H9 (cell line): ENCODE data around the gene PLPP2. TPM values are rescaled to one million over a fixed set of nuclear protein-coding genes. Genes with fewer than 3 reads are reported as not detected.

ENCODE experiments used
- DNase-seq: peaks from one replicate; pipeline ENCODE4 v3.0.0-alpha.2; 2017
- H2AFZ ChIP-seq: one replicate; pipeline ENCODE4 v1.6.1; 2013; ENCODE audit warnings: mild to moderate bottlenecking, low read length, control low read depth, moderate library complexity
- H2AK5ac ChIP-seq: 2 replicates; pipeline ENCODE4 v1.6.1; 2013; ENCODE audit warnings: low read length, control low read depth, mixed read lengths; ENCODE audit not compliant: insufficient read length
- H2BK120ac ChIP-seq: one replicate; pipeline ENCODE4 v1.6.1; 2013; ENCODE audit warnings: low read depth, mild to moderate bottlenecking, low read length, control low read depth, inconsistent platforms; ENCODE audit not compliant: poor library complexity, severe bottlenecking
- H2BK12ac ChIP-seq: 2 replicates; pipeline ENCODE4 v1.6.1; 2013; ENCODE audit warnings: low read length, control low read depth, mixed read lengths, low read depth; ENCODE audit not compliant: insufficient read length
- H2BK15ac ChIP-seq: 2 replicates; pipeline ENCODE4 v1.6.1; 2013; ENCODE audit warnings: low read depth, low read length, control low read depth
- H2BK20ac ChIP-seq: one replicate; pipeline ENCODE4 v1.6.1; 2013; ENCODE audit warnings: low read depth, mild to moderate bottlenecking, low read length, control low read depth, inconsistent platforms; ENCODE audit not compliant: poor library complexity, severe bottlenecking
- H2BK5ac ChIP-seq: 2 replicates; pipeline ENCODE4 v1.6.1; 2013; ENCODE audit warnings: low read length, control low read depth, mixed read lengths; ENCODE audit not compliant: insufficient read length
- H3K14ac ChIP-seq: 2 replicates; pipeline ENCODE4 v1.6.1; 2013; ENCODE audit warnings: low read length, control low read depth; ENCODE audit not compliant: insufficient read depth
- H3K18ac ChIP-seq: 2 replicates; pipeline ENCODE4 v1.6.1; 2013; ENCODE audit warnings: low read depth, mild to moderate bottlenecking, mixed read lengths, low read length, control low read depth; ENCODE audit not compliant: insufficient read length
- H3K23ac ChIP-seq: 2 replicates; pipeline ENCODE4 v1.6.1; 2013; ENCODE audit warnings: low read length, control low read depth, mixed read lengths, low read depth; ENCODE audit not compliant: insufficient read length
- H3K23me2 ChIP-seq: 2 replicates; pipeline ENCODE4 v1.6.1; 2013; ENCODE audit warnings: low read depth, mild to moderate bottlenecking, mixed read lengths, low read length, control low read depth; ENCODE audit not compliant: insufficient read length, poor library complexity, severe bottlenecking
- H3K27ac ChIP-seq: 2 replicates; pipeline ENCODE4 v1.5.1; 2013; ENCODE audit warnings: low read length, control low read depth, mixed read lengths, low read depth; ENCODE audit not compliant: insufficient read length
- H3K27me3 ChIP-seq: 2 replicates; pipeline ENCODE4 v1.6.1; 2013; ENCODE audit warnings: low read length, control low read depth, inconsistent platforms; ENCODE audit not compliant: insufficient read depth
- H3K4ac ChIP-seq: 2 replicates; pipeline ENCODE4 v1.6.1; 2013; ENCODE audit warnings: low read depth, mild to moderate bottlenecking, control low read depth, inconsistent platforms, low read length, moderate library complexity
- H3K4me1 ChIP-seq: 2 replicates; pipeline ENCODE4 v1.6.1; 2013; ENCODE audit warnings: low read length, control low read depth, inconsistent platforms; ENCODE audit not compliant: insufficient read depth
- H3K4me2 ChIP-seq: 2 replicates; pipeline ENCODE4 v1.6.1; 2013; ENCODE audit warnings: low read length, control low read depth, mixed read lengths; ENCODE audit not compliant: insufficient read length, insufficient read depth
- H3K56ac ChIP-seq: 2 replicates; pipeline ENCODE4 v1.6.1; 2013; ENCODE audit warnings: low read depth, mild to moderate bottlenecking, mixed read lengths, low read length, control low read depth; ENCODE audit not compliant: insufficient read length
- H3K79me1 ChIP-seq: 2 replicates; pipeline ENCODE4 v1.6.1; 2013; ENCODE audit warnings: low read depth, mild to moderate bottlenecking, moderate library complexity, low read length, control low read depth, inconsistent platforms; ENCODE audit not compliant: insufficient read depth, poor library complexity, severe bottlenecking
- H3K79me2 ChIP-seq: 2 replicates; pipeline ENCODE4 v1.6.1; 2013; ENCODE audit warnings: low read length, control low read depth, inconsistent platforms; ENCODE audit not compliant: insufficient read depth
- H3K9ac ChIP-seq: 2 replicates; pipeline ENCODE4 v1.6.1; 2013; ENCODE audit warnings: low read length, control low read depth, mixed read lengths; ENCODE audit not compliant: insufficient read length; ENCODE audit errors: extremely low read depth
- H3K9me3 ChIP-seq: one replicate; pipeline ENCODE4 v1.6.1; 2013; ENCODE audit warnings: low read depth, low read length, inconsistent platforms; ENCODE audit not compliant: control insufficient read depth
- H3T11ph ChIP-seq: one replicate; pipeline ENCODE4 v1.6.1; 2013; ENCODE audit warnings: mild to moderate bottlenecking, low read length, control low read depth, inconsistent platforms
- H4K20me1 ChIP-seq: one replicate; pipeline ENCODE4 v1.6.1; 2013; ENCODE audit not compliant: control insufficient read depth, insufficient read length, insufficient read depth
- H4K5ac ChIP-seq: 2 replicates; pipeline ENCODE4 v1.6.1; 2013; ENCODE audit warnings: low read depth, mild to moderate bottlenecking, mixed read lengths, low read length, control low read depth; ENCODE audit not compliant: insufficient read length
- H4K8ac ChIP-seq: replicated peaks from 2 replicates; pipeline ENCODE4 v1.6.1; 2013; ENCODE audit warnings: low read length, control low read depth, mixed read lengths, low read depth; ENCODE audit not compliant: insufficient read length
- H4K91ac ChIP-seq: 2 replicates; pipeline ENCODE4 v1.6.1; 2013; ENCODE audit warnings: low read depth, mild to moderate bottlenecking, moderate library complexity, mixed read lengths, low read length, control low read depth; ENCODE audit not compliant: insufficient read length
- H3K27ac Mint-ChIP-seq, 3 experiments: 2 replicates in 2 of 3; 3 replicates in 1 of 3; pipeline ENCODE4 v1.8.0; 2020 to 2021; ENCODE audit warnings: mixed read lengths in 3 of 3, mild to moderate bottlenecking in 1 of 3, moderate library complexity in 1 of 3
- H3K27me3 Mint-ChIP-seq: 2 replicates; pipeline ENCODE4 v1.8.0; 2021; ENCODE audit warnings: low read depth, mild to moderate bottlenecking, moderate library complexity, mixed read lengths
- H3K36me3 Mint-ChIP-seq, 3 experiments: 2 replicates in 2 of 3; 3 replicates in 1 of 3; pipeline ENCODE4 v1.8.0; 2020 to 2021; ENCODE audit warnings: low read depth in 3 of 3, mixed read lengths in 3 of 3; ENCODE audit not compliant: insufficient read depth in 1 of 3
- H3K4me1 Mint-ChIP-seq, 2 experiments: 2 replicates each; pipeline ENCODE4 v1.8.0; 2020; ENCODE audit warnings: mixed read lengths in 2 of 2
- H3K4me3 Mint-ChIP-seq, 2 experiments: 2 replicates in 1 of 2; 3 replicates in 1 of 2; pipeline ENCODE4 v1.8.0; 2020 to 2021; ENCODE audit warnings: mild to moderate bottlenecking in 2 of 2, mixed read lengths in 2 of 2, moderate library complexity in 1 of 2
- H3K9me3 Mint-ChIP-seq, 2 experiments: 2 replicates in 1 of 2; 3 replicates in 1 of 2; pipeline ENCODE4 v1.8.0; 2020; ENCODE audit warnings: mild to moderate bottlenecking in 2 of 2, mixed read lengths in 2 of 2, moderate library complexity in 1 of 2
- WGBS: extraction: QIAGEN DNeasy Blood & Tissue Kit; methylation state at CpG from one replicate; pipeline ENCODE4 v1.1.7; 2013; ENCODE audit warnings: missing lambda C conversion rate, low lambda C conversion rate, mixed read lengths; ENCODE audit not compliant: insufficient read length; ENCODE audit errors: extremely low coverage; 5-methylcytosine and 5-hydroxymethylcytosine counted together
- total RNA-seq: library from RNA; stranded (reverse); gene quantifications from 2 replicates; pipeline ENCODE4 v1.2.1, GENCODE V29; 2021
- TF ChIP-seq, protein P1 (sequence below): fragments of 200-600 bp; sonication (generic); conservative IDR thresholded peaks from 3 replicates; pipeline ENCODE4 v1.8.0; 2021; ENCODE audit warnings: antibody characterized with exemption, mild to moderate bottlenecking

The PLPP2 gene
- total RNA-seq, 1 experiment from 2014 or later: 143 TPM

DNA sequence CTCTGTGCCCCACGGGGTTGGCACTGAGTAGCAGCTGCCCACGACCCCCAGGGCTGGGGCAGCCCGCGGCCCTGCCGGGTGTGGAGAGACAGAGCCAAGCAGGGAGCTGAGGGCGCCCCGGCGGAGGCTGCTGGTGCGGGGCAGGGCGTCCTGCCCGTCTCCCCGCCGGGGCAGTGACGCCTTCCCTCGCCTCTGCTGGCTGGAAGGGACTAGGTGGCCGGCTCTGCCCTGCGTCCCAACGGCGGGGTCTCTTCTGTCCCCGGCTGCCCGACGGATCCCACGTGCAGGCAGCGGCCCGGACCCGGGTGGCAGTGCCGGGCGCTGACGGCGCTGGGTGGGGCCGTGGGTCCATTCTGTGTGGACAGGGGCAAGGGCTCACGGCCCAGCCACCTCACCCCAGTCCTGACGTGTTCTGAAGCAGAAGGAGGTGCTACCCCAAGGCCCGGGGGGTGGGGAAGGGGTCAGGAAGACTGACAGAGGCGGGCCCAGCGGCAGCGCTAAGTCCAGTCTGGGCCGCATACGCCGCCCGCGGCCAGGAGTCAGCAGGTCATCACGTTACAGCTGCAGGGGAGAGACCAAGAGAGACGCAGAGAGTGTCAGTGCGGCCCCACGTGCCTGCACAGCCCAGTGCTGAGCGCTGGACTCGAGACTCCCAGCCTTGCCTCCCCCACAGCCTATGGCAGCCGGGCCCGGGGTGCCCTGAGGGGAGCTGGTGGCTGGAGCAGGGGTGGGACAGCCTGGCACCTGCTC, 15.1 kb upstream of the PLPP2 start:
- no peaks in the 10 kb centered on the region for H3K4me1 ChIP-seq
- no CpG with 5 or more reads among the region's 50 CpGs for WGBS
- Mint-ChIP-seq H3K9me3 (no peaks in the 10 kb centered on the region), H3K4me3 (no peak overlapping the region), H3K27ac (no peak overlapping the region), H3K27me3 (no peaks in the 10 kb centered on the region), H3K36me3 (peaks cover 26 to 46% (median 40%) of the 10 kb centered on the region in 3 experiments; a peak in 6 of 7 replicates), H3K4me1 (no peaks in the 10 kb centered on the region)
- no peak overlapping the region for H4K8ac ChIP-seq
- H3K18ac ChIP-seq: no peak overlapping the region
- TF ChIP-seq, protein P1, sequence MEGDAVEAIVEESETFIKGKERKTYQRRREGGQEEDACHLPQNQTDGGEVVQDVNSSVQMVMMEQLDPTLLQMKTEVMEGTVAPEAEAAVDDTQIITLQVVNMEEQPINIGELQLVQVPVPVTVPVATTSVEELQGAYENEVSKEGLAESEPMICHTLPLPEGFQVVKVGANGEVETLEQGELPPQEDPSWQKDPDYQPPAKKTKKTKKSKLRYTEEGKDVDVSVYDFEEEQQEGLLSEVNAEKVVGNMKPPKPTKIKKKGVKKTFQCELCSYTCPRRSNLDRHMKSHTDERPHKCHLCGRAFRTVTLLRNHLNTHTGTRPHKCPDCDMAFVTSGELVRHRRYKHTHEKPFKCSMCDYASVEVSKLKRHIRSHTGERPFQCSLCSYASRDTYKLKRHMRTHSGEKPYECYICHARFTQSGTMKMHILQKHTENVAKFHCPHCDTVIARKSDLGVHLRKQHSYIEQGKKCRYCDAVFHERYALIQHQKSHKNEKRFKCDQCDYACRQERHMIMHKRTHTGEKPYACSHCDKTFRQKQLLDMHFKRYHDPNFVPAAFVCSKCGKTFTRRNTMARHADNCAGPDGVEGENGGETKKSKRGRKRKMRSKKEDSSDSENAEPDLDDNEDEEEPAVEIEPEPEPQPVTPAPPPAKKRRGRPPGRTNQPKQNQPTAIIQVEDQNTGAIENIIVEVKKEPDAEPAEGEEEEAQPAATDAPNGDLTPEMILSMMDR: no peak
- H4K20me1 ChIP-seq: no peaks in the 10 kb centered on the region
- no peak overlapping the region for H2AFZ ChIP-seq
- H3K79me1 ChIP-seq: no peaks in the 10 kb centered on the region
- no peak overlapping the region for H2BK120ac ChIP-seq
- H3K9me3 ChIP-seq: no peaks in the 10 kb centered on the region
- H3K79me2 ChIP-seq: no peaks in the 10 kb centered on the region
- H3K14ac ChIP-seq: no peak overlapping the region
- H3K23me2 ChIP-seq: no peaks in the 10 kb centered on the region
- H2BK5ac ChIP-seq: no peak overlapping the region
- no peak overlapping the region for H3K56ac ChIP-seq
- no peak for DNase-seq
- H2AK5ac ChIP-seq: no peak overlapping the region
- H3K4me2 ChIP-seq: no peak overlapping the region
- H2BK20ac ChIP-seq: no peak overlapping the region
- H4K91ac ChIP-seq: no peak overlapping the region
- no peak overlapping the region for H4K5ac ChIP-seq
- H3K9ac ChIP-seq: no peak overlapping the region
- H3K27me3 ChIP-seq: no peaks in the 10 kb centered on the region
- no peak overlapping the region for H3K4ac ChIP-seq
- no peak overlapping the region for H3T11ph ChIP-seq
- no peak overlapping the region for H2BK15ac ChIP-seq
- no peak overlapping the region for H3K27ac ChIP-seq
- no peak overlapping the region for H3K23ac ChIP-seq
- no peak overlapping the region for H2BK12ac ChIP-seq
